ENCODE measurements around the gene GALT.

Gene GALT

DNA sequence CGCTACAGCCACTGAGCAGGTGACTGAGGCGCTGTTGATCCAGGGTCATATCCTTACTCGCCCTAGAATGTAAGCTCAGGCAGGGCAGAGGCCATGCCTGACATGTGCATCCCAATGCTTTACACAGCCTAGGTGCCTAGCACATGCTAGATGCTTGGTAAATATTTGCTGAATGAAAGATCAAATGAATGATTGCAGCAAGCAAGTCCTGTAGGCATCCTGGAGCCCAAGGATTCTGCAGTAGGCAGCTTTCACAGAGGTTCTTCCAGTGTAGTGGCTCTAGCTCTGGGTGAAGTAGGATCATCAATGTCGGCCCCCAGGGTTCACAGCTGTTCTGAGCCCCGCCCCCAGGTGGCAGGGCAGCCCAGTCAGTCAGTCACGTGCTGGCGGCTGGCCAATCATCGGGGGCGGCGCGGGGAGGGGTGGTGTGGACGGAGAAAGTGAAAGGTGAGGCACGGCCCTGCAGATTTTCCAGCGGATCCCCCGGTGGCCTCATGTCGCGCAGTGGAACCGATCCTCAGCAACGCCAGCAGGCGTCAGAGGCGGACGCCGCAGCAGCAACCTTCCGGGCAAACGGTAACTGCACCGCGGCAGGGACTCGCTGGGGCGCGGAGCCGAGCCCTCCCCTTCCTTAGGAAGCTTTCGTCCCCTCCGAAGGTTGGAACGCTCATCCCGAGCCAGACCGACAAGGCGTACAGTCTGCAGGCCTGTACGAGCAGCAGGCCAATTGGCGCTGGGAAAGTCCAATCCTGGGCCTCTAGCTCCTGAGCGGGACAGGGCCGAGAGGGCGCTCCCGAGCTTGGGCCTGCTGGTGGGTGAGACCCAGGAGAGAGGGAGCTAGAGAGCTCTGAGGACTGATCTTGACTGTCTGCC is at the start of gene GALT:
GALT (plus strand) TSS at position 465 of the 873 bp plus-strand sequence; CDS start at position 495, 30 bp downstream.
- in situ Hi-C loops (cut with HindIII; ENCODE audit: low pct_ligation_motif_present, low sequenced_read_pairs): no loop called here
- no peaks in the 10 kb centered on the region for H3K27me3 ChIP-seq (replicated peaks)
- peak; percentile 76 for DNase-seq
- peaks cover 10% of the 10 kb centered on the region for H3K36me3 ChIP-seq (replicated peaks)
- H3K27ac ChIP-seq: peak within 1 kb of the TSS; percentile 43
- TF ChIP-seq CTCF (IDR thresholded peaks at IDR 0.05; ENCODE audit: low read depth, low read length, missing control alignments): peak; percentile 68
- peak within 1 kb of the TSS; percentile 67 for H3K4me3 ChIP-seq (ENCODE audit: low read depth, low read length)

DNA sequence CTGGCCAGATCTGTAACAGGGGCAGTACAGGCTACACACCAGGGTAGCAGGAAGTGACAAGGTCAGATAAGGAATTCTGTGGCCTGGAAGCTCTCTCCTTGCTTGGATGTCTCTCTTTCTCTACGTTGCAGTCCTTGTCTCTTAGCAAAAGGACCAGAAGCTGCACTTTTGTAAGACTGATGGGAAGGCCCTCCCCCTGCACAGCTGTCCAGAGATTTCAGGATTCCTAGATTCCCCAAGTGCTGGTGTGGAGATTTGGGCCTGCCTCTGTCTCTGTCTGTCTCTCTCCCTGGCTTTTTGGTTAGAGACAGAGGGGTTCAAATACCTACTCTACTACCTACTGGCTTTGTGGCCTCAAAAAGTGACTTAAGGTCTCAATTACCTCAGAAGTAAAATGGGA is 46.9 kb upstream of the GALT start:
- no peak for DNase-seq
- H3K36me3 ChIP-seq (replicated peaks): no peaks in the 10 kb centered on the region
- H3K27ac ChIP-seq: no peak overlapping the region
- in situ Hi-C loops (cut with HindIII; ENCODE audit: low pct_ligation_motif_present, low sequenced_read_pairs): no loop called here
- H3K27me3 ChIP-seq (replicated peaks): peaks cover 10% of the 10 kb centered on the region
- no peak for TF ChIP-seq CTCF (IDR thresholded peaks at IDR 0.05; ENCODE audit: low read depth, low read length, missing control alignments)
- no peak overlapping the region for H3K4me3 ChIP-seq (ENCODE audit: low read depth, low read length)

GRCh38 chr9:34600908-34601307 is 45.6 kb upstream of the GALT start:
- DNase-seq: no peak

DNA sequence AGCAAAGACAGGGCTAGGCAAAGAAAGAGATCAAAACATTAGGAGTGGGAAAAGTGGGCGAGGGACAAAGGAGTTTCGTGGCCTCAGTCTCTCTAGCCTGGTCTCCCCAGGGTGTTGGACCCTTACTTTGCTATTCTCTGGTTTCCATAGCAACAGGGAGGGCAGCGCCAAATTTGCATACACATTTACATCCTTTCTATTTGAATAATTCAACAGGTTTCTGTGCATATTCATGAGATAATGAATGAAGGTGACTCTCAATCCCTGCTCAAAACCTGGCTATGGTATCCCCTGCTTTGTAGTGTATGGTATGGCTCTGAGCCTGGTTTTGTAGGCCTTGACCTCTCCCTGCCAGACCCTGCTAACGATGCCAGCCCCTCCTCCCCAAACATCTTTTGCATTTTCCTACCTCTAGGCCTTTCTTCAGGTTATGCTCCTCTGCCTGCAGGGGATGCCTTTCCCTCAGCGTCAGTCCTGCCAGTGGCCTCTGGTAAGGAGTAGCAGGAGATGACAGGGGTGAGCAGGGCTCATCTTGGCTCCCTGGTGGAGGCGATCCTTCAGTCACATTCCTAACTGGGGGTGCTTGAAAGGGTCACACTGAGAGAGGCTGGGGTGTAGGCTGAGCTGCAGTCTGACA is 44.4 kb upstream of the GALT start:
- H3K4me3 ChIP-seq (ENCODE audit: low read depth, low read length): no peak overlapping the region
- no peaks in the 10 kb centered on the region for H3K36me3 ChIP-seq (replicated peaks)
- no peak overlapping the region for H3K27ac ChIP-seq
- TF ChIP-seq CTCF (IDR thresholded peaks at IDR 0.05; ENCODE audit: low read depth, low read length, missing control alignments): no peak
- in situ Hi-C loops (cut with HindIII; ENCODE audit: low pct_ligation_motif_present, low sequenced_read_pairs): no loop called here
- peaks cover 8% of the 10 kb centered on the region for H3K27me3 ChIP-seq (replicated peaks)
- DNase-seq: no peak

More at GRCh38 chr9:34600908-34601307, 45.6 kb upstream of the GALT start:
- Histone ChIP-seq H3K27me3 (replicated peaks) (peaks cover 8% of the 10 kb centered on the region), H3K4me3 (ENCODE audit: low read depth, low read length) (no peak overlapping the region), H3K27ac (no peak overlapping the region), H3K36me3 (replicated peaks) (no peaks in the 10 kb centered on the region)
- in situ Hi-C loops (cut with HindIII; ENCODE audit: low pct_ligation_motif_present, low sequenced_read_pairs): no loop called here
- TF ChIP-seq CTCF (IDR thresholded peaks at IDR 0.05; ENCODE audit: low read depth, low read length, missing control alignments): no peak

DNA sequence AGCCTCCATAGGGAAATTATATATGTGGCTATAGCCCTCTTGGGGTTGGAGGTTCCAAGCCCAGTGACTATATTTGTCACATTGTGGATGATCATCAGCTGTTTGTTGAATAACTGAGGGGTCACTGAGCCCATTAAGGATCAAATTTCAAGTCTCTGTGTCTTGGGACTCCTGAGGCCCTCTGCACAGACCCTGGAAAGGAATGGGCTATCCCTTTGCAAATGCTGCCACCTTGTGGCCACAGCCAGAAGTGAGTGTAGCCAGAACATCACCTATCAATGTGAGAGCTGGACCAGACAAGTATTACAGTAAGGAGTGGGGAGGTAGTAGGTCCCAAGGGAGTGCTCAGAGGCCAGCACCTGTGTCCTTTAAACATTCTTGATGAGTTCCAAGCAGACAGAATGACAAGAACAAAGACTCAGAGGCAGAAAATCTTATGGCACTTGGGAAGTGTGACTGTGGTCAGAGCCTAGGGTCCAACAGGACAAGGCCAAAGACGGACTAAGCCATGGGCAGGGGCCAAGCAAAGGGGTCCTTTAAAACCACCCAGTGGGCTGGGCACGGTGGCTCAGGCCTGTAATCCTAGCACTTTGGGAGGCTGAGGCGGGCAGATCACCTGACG is 42.8 kb upstream of the GALT start:
- DNase-seq: peak; percentile 75
- Histone ChIP-seq H3K27ac (no peak overlapping the region), H3K36me3 (replicated peaks) (no peaks in the 10 kb centered on the region), H3K27me3 (replicated peaks) (peaks cover 8% of the 10 kb centered on the region), H3K4me3 (ENCODE audit: low read depth, low read length) (no peak overlapping the region)
- peak; percentile 94 for TF ChIP-seq CTCF (IDR thresholded peaks at IDR 0.05; ENCODE audit: low read depth, low read length, missing control alignments)
- in situ Hi-C loops (cut with HindIII; ENCODE audit: low pct_ligation_motif_present, low sequenced_read_pairs): no loop called here

Measured in brain microvascular endothelial cell (primary cell).